ENCODE results near the gene USP28. TPM values are rescaled to one million over a fixed set of nuclear protein-coding genes. Genes with fewer than 3 reads are reported as not detected.

USP28 gene
- total RNA-seq, 1 donor from 2014 or later, result 28.9 TPM

DNA sequence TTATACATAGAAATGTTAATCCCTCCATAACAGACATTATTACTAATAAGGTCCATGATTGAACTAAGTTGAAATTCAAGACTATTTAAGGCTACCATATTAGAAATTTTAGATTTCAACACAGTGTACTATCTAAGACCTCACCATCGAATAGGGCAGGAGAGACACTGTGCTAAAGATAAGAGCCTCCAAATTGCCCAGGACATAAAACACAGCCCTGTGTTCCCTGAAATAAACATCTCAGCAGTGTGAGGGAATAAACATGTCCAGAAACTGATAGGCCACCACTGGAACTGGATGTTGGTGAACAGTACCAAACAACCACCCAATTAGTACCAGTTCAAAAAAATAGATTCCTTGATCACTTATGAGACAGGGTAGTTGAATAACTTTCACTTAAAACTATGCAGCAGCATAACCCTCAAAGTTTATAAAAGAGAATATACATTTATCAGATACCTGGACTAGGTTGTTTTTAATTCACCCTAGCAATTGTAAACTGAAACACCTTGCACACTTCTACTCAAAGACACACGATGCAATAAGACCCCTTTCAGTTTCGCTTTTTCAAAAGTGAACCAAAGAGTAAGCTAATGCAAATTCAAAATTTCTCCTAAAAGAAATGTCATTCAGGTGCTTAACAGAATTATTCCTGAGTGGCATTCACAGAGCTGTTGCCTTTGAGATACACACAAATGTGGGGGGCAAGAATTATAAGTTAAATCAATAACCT lies 34.3 kb downstream of the USP28 start:
- no peak for ATAC-seq
- intact Hi-C loops (cut with DNase I), result no loop called here
- TF ChIP-seq, protein P1, sequence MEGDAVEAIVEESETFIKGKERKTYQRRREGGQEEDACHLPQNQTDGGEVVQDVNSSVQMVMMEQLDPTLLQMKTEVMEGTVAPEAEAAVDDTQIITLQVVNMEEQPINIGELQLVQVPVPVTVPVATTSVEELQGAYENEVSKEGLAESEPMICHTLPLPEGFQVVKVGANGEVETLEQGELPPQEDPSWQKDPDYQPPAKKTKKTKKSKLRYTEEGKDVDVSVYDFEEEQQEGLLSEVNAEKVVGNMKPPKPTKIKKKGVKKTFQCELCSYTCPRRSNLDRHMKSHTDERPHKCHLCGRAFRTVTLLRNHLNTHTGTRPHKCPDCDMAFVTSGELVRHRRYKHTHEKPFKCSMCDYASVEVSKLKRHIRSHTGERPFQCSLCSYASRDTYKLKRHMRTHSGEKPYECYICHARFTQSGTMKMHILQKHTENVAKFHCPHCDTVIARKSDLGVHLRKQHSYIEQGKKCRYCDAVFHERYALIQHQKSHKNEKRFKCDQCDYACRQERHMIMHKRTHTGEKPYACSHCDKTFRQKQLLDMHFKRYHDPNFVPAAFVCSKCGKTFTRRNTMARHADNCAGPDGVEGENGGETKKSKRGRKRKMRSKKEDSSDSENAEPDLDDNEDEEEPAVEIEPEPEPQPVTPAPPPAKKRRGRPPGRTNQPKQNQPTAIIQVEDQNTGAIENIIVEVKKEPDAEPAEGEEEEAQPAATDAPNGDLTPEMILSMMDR (IDR thresholded peaks at IDR 0.05), result no peak

GRCh38 chr11:113839842-113840241 lies 35.5 kb downstream of the USP28 start:
- H3K27ac ChIP-seq, result no peak overlapping the region

More for the DNA sequence above, 34.3 kb downstream of the USP28 start:
- no peak overlapping the region for H3K4me3 ChIP-seq
- no peaks in the 10 kb centered on the region for H3K9me3 ChIP-seq
- no peaks in the 10 kb centered on the region for H3K27me3 ChIP-seq
- no peak overlapping the region for H3K27ac ChIP-seq
- H3K4me1 ChIP-seq, result no peaks in the 10 kb centered on the region
- no peak for DNase-seq
- peaks cover 49% of the 10 kb centered on the region for H3K36me3 ChIP-seq

GRCh38 chr11:113838005-113838404 lies 37.4 kb downstream of the USP28 start:
- no peaks in the 10 kb centered on the region for H3K4me1 ChIP-seq
- peaks cover 60% of the 10 kb centered on the region for H3K36me3 ChIP-seq
- TF ChIP-seq, protein P1 (IDR thresholded peaks at IDR 0.05), result no peak
- H3K27ac ChIP-seq, result no peak overlapping the region
- H3K9me3 ChIP-seq, result no peaks in the 10 kb centered on the region
- no peak for DNase-seq
- H3K4me3 ChIP-seq, result no peak overlapping the region
- intact Hi-C loops (cut with DNase I), result no loop called here
- no peak for ATAC-seq
- H3K27me3 ChIP-seq, result no peaks in the 10 kb centered on the region

More at GRCh38 chr11:113839842-113840241, 35.5 kb downstream of the USP28 start:
- DNase-seq, result no peak
- peaks cover 49% of the 10 kb centered on the region for H3K36me3 ChIP-seq
- intact Hi-C loops (cut with DNase I), result no loop called here
- H3K4me1 ChIP-seq, result no peaks in the 10 kb centered on the region
- ATAC-seq, result no peak
- no peaks in the 10 kb centered on the region for H3K27me3 ChIP-seq
- no peak overlapping the region for H3K4me3 ChIP-seq
- H3K9me3 ChIP-seq, result no peaks in the 10 kb centered on the region
- TF ChIP-seq, protein P1 (IDR thresholded peaks at IDR 0.05), result no peak

DNA sequence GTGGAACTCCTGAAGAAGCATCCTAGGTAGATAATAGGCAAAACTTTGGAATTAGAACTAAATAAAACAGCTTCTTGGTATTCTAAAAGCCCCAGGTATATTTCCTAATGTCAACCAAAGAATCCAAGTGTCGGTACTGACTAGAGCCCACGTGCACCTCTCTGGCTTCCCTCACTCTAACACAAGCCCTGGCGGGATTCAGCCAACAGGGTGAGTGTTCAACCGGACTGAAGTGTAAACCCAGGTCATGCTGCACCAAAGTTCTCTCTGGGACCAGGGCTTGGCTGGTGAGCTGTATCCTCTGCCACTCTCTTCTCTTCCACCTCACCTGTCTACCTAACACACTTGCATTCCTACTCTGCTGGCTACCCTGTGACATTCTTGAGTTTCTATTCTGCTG lies 40.1 kb downstream of the USP28 start:
- H3K4me1 ChIP-seq, result no peaks in the 10 kb centered on the region
- intact Hi-C loops (cut with DNase I), result no loop called here
- no peaks in the 10 kb centered on the region for H3K9me3 ChIP-seq
- peaks cover 49% of the 10 kb centered on the region for H3K36me3 ChIP-seq
- ATAC-seq (no peak), DNase-seq (no peak)
- H3K27ac ChIP-seq, result no peak overlapping the region
- H3K27me3 ChIP-seq, result no peaks in the 10 kb centered on the region
- TF ChIP-seq, protein P1 (IDR thresholded peaks at IDR 0.05), result no peak
- no peak overlapping the region for H3K4me3 ChIP-seq

- DNase-seq (no peak), ATAC-seq (no peak)
- intact Hi-C loops (cut with DNase I), result no loop called here
- no peaks in the 10 kb centered on the region for H3K4me1 ChIP-seq
- TF ChIP-seq, protein P1 (IDR thresholded peaks at IDR 0.05), result no peak
- H3K36me3 ChIP-seq, result peaks cover 44% of the 10 kb centered on the region
- H3K9me3 ChIP-seq, result no peaks in the 10 kb centered on the region
- H3K4me3 ChIP-seq, result no peak overlapping the region
- H3K27ac ChIP-seq, result no peak overlapping the region
- H3K27me3 ChIP-seq, result no peaks in the 10 kb centered on the region
Observed at GRCh38 chr11:113833151-113833550, 42.2 kb downstream of the USP28 start.
